Osteoblast (primary cell): Measurements from ENCODE around the gene TLCD5. TPM values are rescaled to one million over a fixed set of nuclear protein-coding genes. Genes with fewer than 3 reads are reported as not detected.

Experiments
- DNase-seq: peaks from one replicate; pipeline ENCODE4 v3.0.0; 2011; ENCODE audit warnings: low spot score, mixed read lengths; ENCODE audit not compliant: insufficient read length; ENCODE audit errors: missing footprints
- H2AFZ ChIP-seq: 2 replicates; pipeline ENCODE4 v1.6.0; 2011; ENCODE audit warnings: mild to moderate bottlenecking, low read length
- H3K27ac ChIP-seq: 2 replicates; pipeline ENCODE4 v1.5.1; 2011; ENCODE audit warnings: mild to moderate bottlenecking, low read depth, low read length, moderate library complexity
- H3K27me3 ChIP-seq: 2 replicates; pipeline ENCODE4 v1.6.0; 2012; ENCODE audit warnings: mild to moderate bottlenecking, control low read depth, inconsistent platforms, low read length, moderate library complexity; ENCODE audit not compliant: insufficient read depth
- H3K36me3 ChIP-seq: 2 replicates; pipeline ENCODE4 v1.5.1; 2011; ENCODE audit warnings: mild to moderate bottlenecking, low read length, control low read depth, moderate library complexity; ENCODE audit not compliant: insufficient read depth
- H3K4me1 ChIP-seq: 2 replicates; pipeline ENCODE4 v1.5.1; 2011; ENCODE audit warnings: mild to moderate bottlenecking, low read length, control low read depth, moderate library complexity; ENCODE audit not compliant: insufficient read depth
- H3K4me2 ChIP-seq: 2 replicates; pipeline ENCODE4 v1.6.0; 2011; ENCODE audit warnings: mild to moderate bottlenecking, low read length; ENCODE audit not compliant: insufficient read depth
- H3K4me3 ChIP-seq: fragments of 200-600 bp; sonication (generic); 3 replicates; pipeline ENCODE4 v1.5.1; 2012; ENCODE audit warnings: mild to moderate bottlenecking, low read length, inconsistent platforms; ENCODE audit not compliant: insufficient read depth
- H3K79me2 ChIP-seq: 2 replicates; pipeline ENCODE4 v1.6.0; 2012; ENCODE audit warnings: mild to moderate bottlenecking, low read length, control low read depth, inconsistent platforms; ENCODE audit not compliant: insufficient read depth
- H3K9me3 ChIP-seq: 2 replicates; pipeline ENCODE4 v1.5.1; 2011; ENCODE audit warnings: low read depth, low read length, control low read depth
- H4K20me1 ChIP-seq: 2 replicates; pipeline ENCODE4 v1.6.0; 2012; ENCODE audit warnings: mild to moderate bottlenecking, low read length, control low read depth; ENCODE audit not compliant: insufficient read depth
- CTCF ChIP-seq: IDR thresholded peaks from 2 replicates; pipeline ENCODE4 v1.5.1; 2011; ENCODE audit warnings: mild to moderate bottlenecking, low read depth, low read length, moderate library complexity; ENCODE audit errors: extremely low read depth
- total RNA-seq: library from RNA; depleted of rRNA; stranded (reverse); fragments of >200 nt; gene quantifications from 2 replicates; pipeline ENCODE4 v1.2.3, GENCODE V29; 2012

Gene TLCD5
- total RNA-seq, 1 donor = 11.9 TPM

- peak; percentile 72 for DNase-seq
- TF ChIP-seq CTCF = no peak
- Histone ChIP-seq H3K79me2 (peaks cover 26% of the 10 kb centered on the region), H3K4me3 (peak overlapping the region; percentile 79), H3K27ac (peak overlapping the region; percentile 94), H3K9me3 (no peaks in the 10 kb centered on the region), H3K27me3 (no peaks in the 10 kb centered on the region), H3K4me2 (peak overlapping the region; percentile 91), H4K20me1 (no peaks in the 10 kb centered on the region), H3K36me3 (peaks cover 12% of the 10 kb centered on the region), H2AFZ (no peak overlapping the region), H3K4me1 (peaks cover 43% of the 10 kb centered on the region)
Observed at GRCh38 chr11:120326845-120327281, 1.8 kb downstream of the TLCD5 start.

- no peak overlapping the region for H2AFZ ChIP-seq
Observed at GRCh38 chr11:120327311-120327710, 2.2 kb downstream of the TLCD5 start.

GRCh38 chr11:120329556-120329955, 4.5 kb downstream of the TLCD5 start:
- DNase-seq = no peak
- Histone ChIP-seq H3K4me2 (no peak overlapping the region), H2AFZ (no peak overlapping the region), H3K36me3 (peaks cover 12% of the 10 kb centered on the region), H3K27ac (no peak overlapping the region), H3K4me3 (no peak overlapping the region), H3K4me1 (peaks cover 66% of the 10 kb centered on the region), H3K27me3 (no peaks in the 10 kb centered on the region), H3K9me3 (no peaks in the 10 kb centered on the region), H3K79me2 (peaks cover 26% of the 10 kb centered on the region), H4K20me1 (no peaks in the 10 kb centered on the region)
- TF ChIP-seq CTCF = no peak

More at GRCh38 chr11:120327311-120327710, 2.2 kb downstream of the TLCD5 start:
- Histone ChIP-seq H3K79me2 (peaks cover 26% of the 10 kb centered on the region), H3K4me3 (peak overlapping the region; percentile 29), H3K27me3 (no peaks in the 10 kb centered on the region), H3K9me3 (no peaks in the 10 kb centered on the region), H3K4me2 (peak overlapping the region; percentile 91), H3K27ac (peak overlapping the region; percentile 94), H4K20me1 (no peaks in the 10 kb centered on the region), H3K36me3 (peaks cover 12% of the 10 kb centered on the region), H3K4me1 (peaks cover 47% of the 10 kb centered on the region)
- no peak for DNase-seq
- no peak for TF ChIP-seq CTCF

GRCh38 chr11:120330045-120330444, 4.9 kb downstream of the TLCD5 start:
- H3K27me3 ChIP-seq = no peaks in the 10 kb centered on the region
- no peak overlapping the region for H2AFZ ChIP-seq
- H3K4me3 ChIP-seq = no peak overlapping the region
- no peak for TF ChIP-seq CTCF
- DNase-seq = no peak
- peaks cover 64% of the 10 kb centered on the region for H3K4me1 ChIP-seq
- H3K4me2 ChIP-seq = no peak overlapping the region
- H4K20me1 ChIP-seq = no peaks in the 10 kb centered on the region
- no peaks in the 10 kb centered on the region for H3K9me3 ChIP-seq
- H3K36me3 ChIP-seq = peaks cover 12% of the 10 kb centered on the region
- peak overlapping the region; percentile 81 for H3K27ac ChIP-seq
- H3K79me2 ChIP-seq = peaks cover 26% of the 10 kb centered on the region
